ENCODE measurements around the gene ASXL2. TPM values are rescaled to one million over a fixed set of nuclear protein-coding genes. Genes with fewer than 3 reads are reported as not detected.
"Not testable (repeated sequence)": the region's sequence is repeated elsewhere in the genome, so short reads cannot be mapped to it uniquely, and the experiment has no call there.

The ASXL2 gene
- polyA plus RNA-seq, 3 donors: 3.6 to 13.4 (median 7.1) TPM

DNA sequence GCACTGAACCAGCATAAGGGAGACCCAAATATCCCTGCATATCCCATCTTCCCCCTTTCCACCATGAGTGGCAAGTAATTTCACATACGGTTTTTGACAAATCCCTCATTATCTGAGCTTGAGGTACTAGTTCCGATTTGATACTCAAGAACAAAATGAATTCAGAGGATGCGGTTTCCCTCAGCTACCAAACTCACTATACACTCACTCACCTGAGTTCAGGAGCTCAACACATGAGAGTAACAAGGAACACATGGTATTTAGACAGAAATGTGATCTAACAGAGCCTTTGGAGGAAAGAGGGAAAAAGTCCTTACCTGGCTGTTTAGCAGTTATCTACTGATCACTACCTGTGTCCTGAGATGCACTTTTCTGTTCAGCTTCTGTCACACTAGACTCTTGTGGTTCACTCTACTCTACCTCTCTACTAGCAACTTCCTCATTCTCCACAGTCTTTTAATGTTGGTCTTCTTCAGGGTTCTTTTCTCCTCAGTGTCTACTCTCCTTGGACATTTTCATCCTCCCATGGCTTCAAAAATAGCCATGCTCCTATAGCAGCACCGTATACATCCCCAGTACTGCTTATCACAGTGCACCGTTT, 25.1 kb downstream of the ASXL2 start:
- peaks cover 0 to 10% of the 10 kb centered on the region in 2 donors for H3K36me3 ChIP-seq (replicated peaks in 1 of 2; ENCODE audit: control insufficient read depth in 1 of 2, insufficient read depth in 2 of 2, low read length in 2 of 2)
- no peak overlapping the region for H3K4me3 Mint-ChIP-seq
- peaks cover 39% of the 10 kb centered on the region for H3K4me1 Mint-ChIP-seq
- H3K9me3 Mint-ChIP-seq: no peaks in the 10 kb centered on the region
- peaks cover 94% of the 10 kb centered on the region for H3K79me2 ChIP-seq (ENCODE audit: insufficient read depth, low read length)
- no peak overlapping the region for H3K9ac ChIP-seq (ENCODE audit: insufficient read depth, low read length, poor library complexity, severe bottlenecking)
- peaks cover 90% of the 10 kb centered on the region for H4K20me1 ChIP-seq (ENCODE audit: insufficient read depth, low read length)
- H2AFZ ChIP-seq (ENCODE audit: insufficient read depth, low read depth, low read length, poor library complexity, severe bottlenecking): no peak overlapping the region
- intact Hi-C loops (cut with micrococcal nuclease): no loop called here
- H3K4me2 ChIP-seq (replicated peaks; ENCODE audit: extremely low read depth, low read length, poor library complexity, severe bottlenecking): no peak overlapping the region
- H3K27me3 Mint-ChIP-seq (ENCODE audit: low read depth in 3 of 3): no peaks in the 10 kb centered on the region
- TF ChIP-seq, protein P1, sequence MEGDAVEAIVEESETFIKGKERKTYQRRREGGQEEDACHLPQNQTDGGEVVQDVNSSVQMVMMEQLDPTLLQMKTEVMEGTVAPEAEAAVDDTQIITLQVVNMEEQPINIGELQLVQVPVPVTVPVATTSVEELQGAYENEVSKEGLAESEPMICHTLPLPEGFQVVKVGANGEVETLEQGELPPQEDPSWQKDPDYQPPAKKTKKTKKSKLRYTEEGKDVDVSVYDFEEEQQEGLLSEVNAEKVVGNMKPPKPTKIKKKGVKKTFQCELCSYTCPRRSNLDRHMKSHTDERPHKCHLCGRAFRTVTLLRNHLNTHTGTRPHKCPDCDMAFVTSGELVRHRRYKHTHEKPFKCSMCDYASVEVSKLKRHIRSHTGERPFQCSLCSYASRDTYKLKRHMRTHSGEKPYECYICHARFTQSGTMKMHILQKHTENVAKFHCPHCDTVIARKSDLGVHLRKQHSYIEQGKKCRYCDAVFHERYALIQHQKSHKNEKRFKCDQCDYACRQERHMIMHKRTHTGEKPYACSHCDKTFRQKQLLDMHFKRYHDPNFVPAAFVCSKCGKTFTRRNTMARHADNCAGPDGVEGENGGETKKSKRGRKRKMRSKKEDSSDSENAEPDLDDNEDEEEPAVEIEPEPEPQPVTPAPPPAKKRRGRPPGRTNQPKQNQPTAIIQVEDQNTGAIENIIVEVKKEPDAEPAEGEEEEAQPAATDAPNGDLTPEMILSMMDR (IDR thresholded peaks at IDR 0.05): no peak
- peaks cover 5 to 14% of the 10 kb centered on the region in 2 donors for H3K36me3 Mint-ChIP-seq
- 38% methylated on average over 4 of the region's 5 CpGs for WGBS (ENCODE audit: insufficient coverage)
- DNase-seq: peak in 2 of 3 donors; percentile 8 to 14
- H3K27ac ChIP-seq (ENCODE audit: low read depth in 1 of 2, low read length in 2 of 2): no peak overlapping the region
- no peaks in the 10 kb centered on the region for H3K27me3 ChIP-seq (ENCODE audit: control insufficient read depth in 2 of 2, insufficient read depth in 2 of 2, low read length in 2 of 2)
- peak overlapping the region in 5 of 7 donors; percentile 0 to 67 (median 10) for H3K27ac Mint-ChIP-seq
- H3K9me3 ChIP-seq (replicated peaks in 1 of 2; ENCODE audit: control insufficient read depth in 1 of 2, insufficient read depth in 1 of 2, low read length in 2 of 2): no peaks in the 10 kb centered on the region
- H3K4me3 ChIP-seq (replicated peaks in 1 of 3; ENCODE audit: low read depth in 2 of 3, low read length in 3 of 3): no peak overlapping the region
- peaks cover 9 to 21% of the 10 kb centered on the region in 2 donors for H3K4me1 ChIP-seq (ENCODE audit: control insufficient read depth in 1 of 2, insufficient read depth in 2 of 2, low read length in 2 of 2)

DNA sequence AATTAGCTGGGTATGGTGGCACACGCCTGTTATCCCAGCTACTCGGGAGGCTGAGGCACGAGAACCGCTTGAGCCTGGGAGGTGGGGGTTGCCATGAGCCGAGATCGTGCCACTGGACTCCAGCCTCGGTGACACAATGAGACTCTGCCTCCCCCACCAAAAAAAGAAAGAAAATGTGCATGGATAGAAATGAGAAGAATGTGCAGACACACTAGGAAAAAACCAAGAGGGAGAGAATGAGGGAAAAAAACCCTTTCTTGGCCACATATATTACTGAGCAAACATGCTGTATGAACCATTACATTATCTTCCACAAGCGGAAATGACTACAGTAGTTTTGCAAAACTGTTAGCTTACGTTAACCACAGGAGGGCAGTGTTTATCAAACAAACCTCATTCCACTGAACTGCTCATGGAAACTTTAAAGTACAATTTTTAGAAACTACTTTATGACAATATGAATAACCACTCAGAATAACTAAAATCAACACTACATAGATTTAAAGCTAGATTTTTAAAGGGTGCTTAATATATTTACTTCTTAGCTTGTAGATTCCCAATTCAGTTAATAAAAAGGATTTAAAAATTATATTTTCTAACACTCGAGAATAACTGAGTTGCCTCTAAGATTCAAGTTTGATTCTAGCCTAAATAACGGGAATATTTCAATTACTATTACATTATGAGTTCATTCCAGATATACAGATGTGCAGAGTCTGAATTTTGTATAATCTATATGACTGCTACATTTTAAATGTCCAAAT, 26.4 kb downstream of the ASXL2 start:
- intact Hi-C loops (cut with micrococcal nuclease): no loop called here
- no peaks in the 10 kb centered on the region for H3K27me3 ChIP-seq (ENCODE audit: control insufficient read depth in 2 of 2, insufficient read depth in 2 of 2, low read length in 2 of 2)
- H2AFZ ChIP-seq (ENCODE audit: insufficient read depth, low read depth, low read length, poor library complexity, severe bottlenecking): peak overlapping the region; percentile 21
- H3K4me1 ChIP-seq (ENCODE audit: control insufficient read depth in 1 of 2, insufficient read depth in 2 of 2, low read length in 2 of 2): peaks cover 9 to 21% of the 10 kb centered on the region in 2 donors
- H3K36me3 ChIP-seq (replicated peaks in 1 of 2; ENCODE audit: control insufficient read depth in 1 of 2, insufficient read depth in 2 of 2, low read length in 2 of 2): peaks cover 0 to 10% of the 10 kb centered on the region in 2 donors
- H3K9me3 ChIP-seq (replicated peaks in 1 of 2; ENCODE audit: control insufficient read depth in 1 of 2, insufficient read depth in 1 of 2, low read length in 2 of 2): no peaks in the 10 kb centered on the region
- H3K4me3 ChIP-seq (replicated peaks in 1 of 3; ENCODE audit: low read depth in 2 of 3, low read length in 3 of 3): peak overlapping the region in 1 of 3 experiments; percentile 54
- peak overlapping the region; percentile 62 to 84 for H3K4me3 Mint-ChIP-seq
- no peak overlapping the region for H3K9ac ChIP-seq (ENCODE audit: insufficient read depth, low read length, poor library complexity, severe bottlenecking)
- TF ChIP-seq, protein P1 (IDR thresholded peaks at IDR 0.05): peak; percentile 79
- H3K27ac ChIP-seq (ENCODE audit: low read depth in 1 of 2, low read length in 2 of 2): peak overlapping the region in 1 of 2 donors; percentile 16
- H3K27me3 Mint-ChIP-seq (ENCODE audit: low read depth in 3 of 3): no peaks in the 10 kb centered on the region
- peaks cover 7 to 16% of the 10 kb centered on the region in 2 donors for H3K36me3 Mint-ChIP-seq
- DNase-seq: peak; percentile 55 to 81 (median 72)
- no CpG with 5 or more reads among the region's 11 CpGs for WGBS (ENCODE audit: insufficient coverage)
- H3K4me2 ChIP-seq (replicated peaks; ENCODE audit: extremely low read depth, low read length, poor library complexity, severe bottlenecking): peak overlapping the region; percentile 53
- peaks cover 90% of the 10 kb centered on the region for H4K20me1 ChIP-seq (ENCODE audit: insufficient read depth, low read length)
- no peaks in the 10 kb centered on the region for H3K9me3 Mint-ChIP-seq
- H3K27ac Mint-ChIP-seq: peak overlapping the region; percentile 43 to 91 (median 87)
- peaks cover 94% of the 10 kb centered on the region for H3K79me2 ChIP-seq (ENCODE audit: insufficient read depth, low read length)
- peaks cover 37% of the 10 kb centered on the region for H3K4me1 Mint-ChIP-seq

DNA sequence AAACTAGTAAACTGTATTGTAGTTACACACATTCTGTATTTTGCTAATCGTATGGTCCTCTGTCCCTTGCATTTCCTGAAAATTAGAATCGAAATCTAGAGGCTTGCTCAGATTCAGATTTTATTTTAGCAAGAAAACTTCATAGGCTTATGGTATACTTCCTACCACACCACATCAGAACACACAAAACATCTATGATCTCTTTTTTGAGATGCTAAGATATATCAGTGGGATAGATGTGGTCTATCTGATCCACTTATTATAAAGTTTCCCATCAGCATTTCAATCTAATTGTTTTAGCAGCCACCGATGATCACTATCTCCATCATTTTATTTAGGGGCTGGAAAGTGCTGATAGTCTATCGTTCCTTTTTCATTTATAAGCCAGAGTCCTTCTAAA, 27.9 kb downstream of the ASXL2 start:
- H3K4me3 Mint-ChIP-seq: not testable (repeated sequence)
- H3K4me1 Mint-ChIP-seq: peaks cover 37% of the 10 kb centered on the region

More for the DNA sequence above, 27.9 kb downstream of the ASXL2 start:
- H3K4me2 ChIP-seq (replicated peaks; ENCODE audit: extremely low read depth, low read length, poor library complexity, severe bottlenecking); H3K9ac ChIP-seq (ENCODE audit: insufficient read depth, low read length, poor library complexity, severe bottlenecking); intact Hi-C loops (cut with micrococcal nuclease); H3K4me3 ChIP-seq (replicated peaks in 1 of 3; ENCODE audit: low read depth in 2 of 3, low read length in 3 of 3); H3K9me3 ChIP-seq (replicated peaks in 1 of 2; ENCODE audit: control insufficient read depth in 1 of 2, insufficient read depth in 1 of 2, low read length in 2 of 2); H3K27me3 Mint-ChIP-seq (ENCODE audit: low read depth in 3 of 3); H2AFZ ChIP-seq (ENCODE audit: insufficient read depth, low read depth, low read length, poor library complexity, severe bottlenecking); H3K27ac Mint-ChIP-seq; DNase-seq; H3K27ac ChIP-seq (ENCODE audit: low read depth in 1 of 2, low read length in 2 of 2); H3K9me3 Mint-ChIP-seq; H3K27me3 ChIP-seq (ENCODE audit: control insufficient read depth in 2 of 2, insufficient read depth in 2 of 2, low read length in 2 of 2); H3K36me3 Mint-ChIP-seq: not testable (repeated sequence)
- Histone ChIP-seq H3K79me2 (ENCODE audit: insufficient read depth, low read length) (peaks cover 97% of the 10 kb centered on the region), H4K20me1 (ENCODE audit: insufficient read depth, low read length) (peaks cover 91% of the 10 kb centered on the region), H3K36me3 (replicated peaks in 1 of 2; ENCODE audit: control insufficient read depth in 1 of 2, insufficient read depth in 2 of 2, low read length in 2 of 2) (peaks cover under 1 to 14% of the 10 kb centered on the region in 2 donors), H3K4me1 (ENCODE audit: control insufficient read depth in 1 of 2, insufficient read depth in 2 of 2, low read length in 2 of 2) (peaks cover 9 to 21% of the 10 kb centered on the region in 2 donors)
- WGBS (ENCODE audit: insufficient coverage): no CpG with 5 or more reads among the region's 4 CpGs
